Right lobe of liver (tissue), 6 donors: Measurements from ENCODE around the gene FUNDC1. TPM values are rescaled to one million over a fixed set of nuclear protein-coding genes. Genes with fewer than 3 reads are reported as not detected.

Experiments
- ATAC-seq, 4 donors: fragments of 200-7000 bp; cut with Tn5 transposase; one replicate each; pipeline ENCODE4 v1.9.1; 2020; ENCODE audit warnings: mild to moderate bottlenecking in 4 of 4, moderate library complexity in 4 of 4
- DNase-seq, 3 donors: peaks; one replicate each; pipeline ENCODE4 v3.0.0-alpha.2; 2020
- H3K27ac ChIP-seq, 3 donors: fragments of 200-600 bp; one replicate each; pipeline ENCODE4 v1.8.0; 2022
- H3K27me3 ChIP-seq, 2 donors: fragments of 200-600 bp; one replicate each; pipeline ENCODE4 v1.8.0; 2022
- H3K36me3 ChIP-seq, 4 donors: fragments of 200-600 bp; sonication (generic) in 1 of 4; one replicate each; pipeline versions ENCODE4 v1.5.1 to v1.8.0; 2017 to 2022; ENCODE audit warnings: control low read depth in 1 of 4
- H3K4me1 ChIP-seq, 4 donors: fragments of 200-600 bp; sonication (generic) in 1 of 4; one replicate each; pipeline versions ENCODE4 v1.5.1 to v1.8.0; 2017 to 2022; ENCODE audit warnings: control low read depth in 1 of 4
- H3K4me3 ChIP-seq, 3 donors: fragments of 200-600 bp; one replicate each; pipeline ENCODE4 v1.8.0; 2022
- H3K9me3 ChIP-seq, 4 donors: fragments of 200-600 bp; sonication (generic) in 1 of 4; one replicate each; pipeline versions ENCODE4 v1.5.1 to v1.8.0; 2017 to 2022; ENCODE audit warnings: control low read depth in 1 of 4
- POLR2A ChIP-seq: fragments of 450-650 bp; IDR thresholded peaks from one replicate; pipeline ENCODE4 v1.6.1; 2017; ENCODE audit warnings: antibody characterized with exemption, mild to moderate bottlenecking
- WGBS: methylation state at CpG from one replicate; pipeline ENCODE4 v1.1.6; 2018; ENCODE audit warnings: low coverage, low lambda C conversion rate; ENCODE audit not compliant: insufficient coverage; ENCODE audit errors: missing lambda C conversion rate; 5-methylcytosine and 5-hydroxymethylcytosine counted together
- intact Hi-C, 2 donors: fragments of 100-400 bp; cut with DNase I; formaldehyde crosslinking; loops; one replicate each; pipeline versions ENCODE4 v1.11.2 to v1.14.1; 2022
- long read RNA-seq: library from polyadenylated mRNA; unstranded; transcript quantifications from one replicate; pipeline ENCODE4 v2.0.0, GENCODE V29; 2019
- total RNA-seq, 6 experiments: library from RNA; depleted of rRNA in 2 of 6; stranded (reverse); fragments of >200 nt in 2 of 6; fragmentation: NEBNext Ultra II Directional in 3 of 6; extraction: Animal tissue kit (Norgen Biotek cat#: 25700) in 3 of 6; gene quantifications; one replicate each; pipeline versions ENCODE4 v1.1.0 to v1.2.4, GENCODE V29; 2016 to 2023
- TF ChIP-seq, protein P1 (sequence below), 4 donors: fragments of 200-600 bp in 3 of 4; fragments of 450-650 bp in 1 of 4; IDR thresholded peaks; one replicate each; pipeline versions ENCODE4 v1.5.1 to v1.8.0; 2016 to 2022; ENCODE audit warnings: antibody characterized with exemption in 4 of 4, mild to moderate bottlenecking in 2 of 4
- donor health status: DM: no; HTN: yes; CAD: no.
- donor health status: DM: no; HTN: no; CAD: no.
- donor health status: DM: no; HTN: no; CAD: no.
- donor health status: DM: no; HTN: yes; CAD: no.
- donor health status: DM: no; HTN: yes; CAD: no.

FUNDC1 gene, protein sequence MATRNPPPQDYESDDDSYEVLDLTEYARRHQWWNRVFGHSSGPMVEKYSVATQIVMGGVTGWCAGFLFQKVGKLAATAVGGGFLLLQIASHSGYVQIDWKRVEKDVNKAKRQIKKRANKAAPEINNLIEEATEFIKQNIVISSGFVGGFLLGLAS
- total RNA-seq = 1 to 10 TPM; 2.4 to 6.3 (median 5.0) TPM
- long read RNA-seq, partial matches to known transcripts = 0 of 1 reads
- long read RNA-seq, other reads (novel, unspliced or antisense) = 0 of 1 reads

DNA sequence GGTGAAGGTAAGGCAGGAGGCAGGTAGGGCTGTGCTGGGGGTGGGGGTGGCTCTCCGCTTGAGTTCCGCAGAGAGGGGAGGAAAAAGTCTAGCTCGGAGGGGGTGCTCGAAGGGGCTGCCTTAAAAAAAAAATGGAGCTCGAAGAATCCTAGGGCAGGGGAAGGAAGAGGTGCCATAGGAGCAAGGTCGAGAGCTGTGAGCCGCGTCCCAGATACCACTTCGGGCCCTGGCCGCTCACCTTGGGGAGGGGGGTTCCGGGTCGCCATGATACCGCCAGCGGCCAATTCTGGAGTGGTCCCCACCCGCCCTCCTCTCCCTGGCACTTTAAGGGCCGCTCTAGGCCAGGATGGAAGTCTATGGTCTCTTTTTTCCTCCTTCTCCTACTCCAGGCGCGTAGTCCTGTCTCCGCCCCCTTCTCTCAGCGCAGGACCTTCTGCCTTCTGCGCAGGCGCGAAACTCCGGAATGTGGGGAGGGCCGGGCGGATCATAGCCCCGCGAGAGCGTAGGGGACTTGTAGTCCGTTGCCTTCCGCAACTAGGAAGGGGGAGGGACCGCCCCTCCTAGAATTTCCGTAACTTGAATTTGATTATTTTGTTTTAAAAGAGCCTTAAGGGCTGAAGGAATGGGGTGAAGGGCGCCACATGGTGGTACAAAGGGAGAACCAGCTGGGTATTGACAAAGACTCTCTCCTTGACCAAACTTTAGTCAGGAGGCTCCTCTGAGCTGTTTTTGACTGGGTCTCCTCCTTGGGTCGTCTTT lies at the start of gene FUNDC1:
FUNDC1 (minus strand) TSS at position 293 of the 759 bp plus-strand sequence; CDS start at position 266, 27 bp downstream.
- Histone ChIP-seq H3K27me3 (no peaks in the 10 kb centered on the region), H3K27ac (peak within 1 kb of the TSS in 2 of 3 donors; percentile 34 to 40), H3K9me3 (no peaks in the 10 kb centered on the region), H3K4me3 (peak within 1 kb of the TSS; percentile 69 to 79 (median 74)), H3K4me1 (no peaks in the 10 kb centered on the region), H3K36me3 (no peaks in the 10 kb centered on the region)
- ATAC-seq = peak; percentile 99 to 100 (median 99)
- 9% methylated on average over 16 of the region's 35 CpGs for WGBS
- TF ChIP-seq, protein P1, sequence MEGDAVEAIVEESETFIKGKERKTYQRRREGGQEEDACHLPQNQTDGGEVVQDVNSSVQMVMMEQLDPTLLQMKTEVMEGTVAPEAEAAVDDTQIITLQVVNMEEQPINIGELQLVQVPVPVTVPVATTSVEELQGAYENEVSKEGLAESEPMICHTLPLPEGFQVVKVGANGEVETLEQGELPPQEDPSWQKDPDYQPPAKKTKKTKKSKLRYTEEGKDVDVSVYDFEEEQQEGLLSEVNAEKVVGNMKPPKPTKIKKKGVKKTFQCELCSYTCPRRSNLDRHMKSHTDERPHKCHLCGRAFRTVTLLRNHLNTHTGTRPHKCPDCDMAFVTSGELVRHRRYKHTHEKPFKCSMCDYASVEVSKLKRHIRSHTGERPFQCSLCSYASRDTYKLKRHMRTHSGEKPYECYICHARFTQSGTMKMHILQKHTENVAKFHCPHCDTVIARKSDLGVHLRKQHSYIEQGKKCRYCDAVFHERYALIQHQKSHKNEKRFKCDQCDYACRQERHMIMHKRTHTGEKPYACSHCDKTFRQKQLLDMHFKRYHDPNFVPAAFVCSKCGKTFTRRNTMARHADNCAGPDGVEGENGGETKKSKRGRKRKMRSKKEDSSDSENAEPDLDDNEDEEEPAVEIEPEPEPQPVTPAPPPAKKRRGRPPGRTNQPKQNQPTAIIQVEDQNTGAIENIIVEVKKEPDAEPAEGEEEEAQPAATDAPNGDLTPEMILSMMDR (IDR thresholded peaks at IDR 0.05) = peak; percentile 16 to 46 (median 42)
- peak; percentile 65 for TF ChIP-seq POLR2A
- DNase-seq = peak; percentile 91 to 96 (median 95)
- intact Hi-C loops = no loop called here

DNA sequence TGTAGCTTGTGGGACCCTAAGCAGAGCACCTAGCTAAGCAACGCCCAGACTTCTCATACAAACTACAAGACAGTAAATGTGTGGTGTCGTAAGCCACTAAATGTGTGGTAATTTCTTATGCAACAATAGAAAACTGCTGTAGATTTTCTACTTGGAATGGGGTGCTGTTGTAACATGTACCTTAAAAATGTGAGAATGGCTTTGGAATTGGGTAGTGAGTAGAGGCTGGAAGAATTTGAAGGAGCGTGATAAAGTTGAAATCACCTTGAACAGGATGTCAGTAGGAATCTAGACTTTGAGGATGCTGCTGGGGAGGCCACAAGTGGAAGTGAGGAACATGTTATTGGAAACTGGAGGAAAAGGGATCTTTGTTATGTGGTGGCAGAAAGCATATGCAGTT lies 43.2 kb upstream of the FUNDC1 start:
- no peak for DNase-seq
- Histone ChIP-seq H3K27ac (no peak overlapping the region), H3K4me3 (no peak overlapping the region), H3K36me3 (no peaks in the 10 kb centered on the region), H3K9me3 (no peaks in the 10 kb centered on the region), H3K4me1 (no peaks in the 10 kb centered on the region), H3K27me3 (no peaks in the 10 kb centered on the region)
- 56% methylated on average over 3 of the region's 3 CpGs for WGBS
- ATAC-seq = no peak
- no peak for TF ChIP-seq POLR2A
- TF ChIP-seq, protein P1 (IDR thresholded peaks at IDR 0.05) = no peak
- intact Hi-C loops = no loop called here

DNA sequence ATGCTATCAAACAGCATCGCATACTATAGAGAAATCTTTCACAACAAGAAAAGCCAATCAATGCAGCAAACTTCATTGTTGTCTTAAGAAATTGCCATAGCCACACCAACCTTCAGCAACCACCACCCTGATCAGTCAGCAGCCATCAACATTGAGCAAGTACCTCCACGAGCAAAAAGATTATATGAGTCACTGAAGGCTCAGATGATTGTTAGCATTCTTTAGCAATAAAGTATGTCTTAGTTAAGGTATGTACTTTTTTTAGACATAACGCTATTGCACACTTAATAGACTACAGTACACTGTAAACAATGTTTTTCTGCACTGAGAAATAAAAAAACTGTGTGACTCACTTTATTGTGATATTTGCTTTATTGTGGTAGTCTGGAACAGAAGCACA lies 37.8 kb upstream of the FUNDC1 start:
- intact Hi-C loops = no loop called here
- Histone ChIP-seq H3K27me3 (no peaks in the 10 kb centered on the region), H3K36me3 (no peaks in the 10 kb centered on the region), H3K4me3 (no peak overlapping the region), H3K4me1 (no peaks in the 10 kb centered on the region), H3K27ac (no peak overlapping the region), H3K9me3 (no peaks in the 10 kb centered on the region)
- ATAC-seq (no peak), DNase-seq (no peak)
- no peak for TF ChIP-seq POLR2A
- TF ChIP-seq, protein P1 (IDR thresholded peaks at IDR 0.05) = no peak
- WGBS = 65% methylated on average over 2 of the region's 3 CpGs

DNA sequence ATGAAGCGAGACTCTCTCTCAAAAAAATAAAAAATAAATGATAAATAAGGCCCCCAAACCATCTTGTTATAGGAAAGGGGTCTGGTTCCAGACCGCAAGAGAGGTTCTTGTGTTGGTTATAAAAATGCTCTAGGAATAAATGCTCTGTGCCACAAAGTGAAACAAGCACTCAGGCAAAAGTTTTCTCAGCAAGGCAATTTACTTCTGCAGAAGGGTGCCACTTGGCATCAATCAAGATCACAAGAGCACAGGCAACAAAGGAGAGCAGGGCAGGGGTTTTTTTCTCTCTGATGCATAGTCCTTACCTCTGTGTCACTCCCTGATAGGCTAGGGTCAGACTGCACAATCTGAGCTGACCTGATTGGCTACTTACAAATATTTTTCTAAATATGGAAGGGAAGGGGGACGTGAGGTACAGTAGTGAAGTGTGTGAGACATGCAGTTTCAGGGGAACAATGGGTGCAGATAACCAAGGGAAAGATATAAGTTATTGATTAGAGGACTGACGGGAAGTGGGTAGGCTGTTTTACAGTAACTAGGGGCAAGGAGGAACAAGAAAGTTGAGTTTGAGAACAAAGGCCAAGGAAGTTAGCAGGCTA lies 29.8 kb upstream of the FUNDC1 start:
- intact Hi-C loops = no loop called here
- H3K4me1 ChIP-seq = no peaks in the 10 kb centered on the region
- no peaks in the 10 kb centered on the region for H3K27me3 ChIP-seq
- no peak overlapping the region for H3K27ac ChIP-seq
- ATAC-seq (no peak), DNase-seq (no peak)
- no peaks in the 10 kb centered on the region for H3K36me3 ChIP-seq
- H3K9me3 ChIP-seq = no peaks in the 10 kb centered on the region
- 59% methylated on average over 4 of the region's 4 CpGs for WGBS
- H3K4me3 ChIP-seq = no peak overlapping the region
- no peak for TF ChIP-seq POLR2A
- TF ChIP-seq, protein P1 (IDR thresholded peaks at IDR 0.05) = no peak
